Pancreas (tissue), 10 donors: ENCODE results near the gene CCDC40. TPM values are rescaled to one million over a fixed set of nuclear protein-coding genes. Genes with fewer than 3 reads are reported as not detected.
"Not testable (repeated sequence)": the region's sequence is repeated elsewhere in the genome, so short reads cannot be mapped to it uniquely, and the experiment has no call there.

Source experiments
- ATAC-seq, 4 donors: fragments of 200-7000 bp; cut with Tn5 transposase; one replicate each; pipeline versions ENCODE4 v1.8.0 to v1.9.1; 2020; ENCODE audit warnings: mild to moderate bottlenecking in 4 of 4, moderate library complexity in 4 of 4
- DNase-seq, 6 donors: peaks; one replicate each; pipeline ENCODE4 v3.0.0-alpha.2; 2020
- FAIRE-seq: peaks from 2 replicates; lab custom pipeline; 2012; peaks lifted over from hg19 to GRCh38; lab: Jason Lieb, UNC
- H3K27ac ChIP-seq, 4 donors: fragments of 200-600 bp; sonication (generic); 1 replicate in 3 of 4; 2 replicates in 1 of 4; pipeline versions ENCODE4 v1.5.0 to v1.8.0; 2020
- H3K27me3 ChIP-seq, 4 donors: fragments of 200-600 bp; one replicate each; pipeline ENCODE4 v1.8.0; 2021
- H3K36me3 ChIP-seq, 3 donors: fragments of 200-600 bp; sonication (generic) in 1 of 3; one replicate each; pipeline versions ENCODE4 v1.5.0 to v1.8.0; 2020 to 2021
- H3K4me1 ChIP-seq, 3 donors: fragments of 200-600 bp; one replicate each; pipeline ENCODE4 v1.8.0; 2021
- H3K4me3 ChIP-seq, 4 donors: fragments of 200-600 bp; sonication (generic) in 2 of 4; one replicate each; pipeline versions ENCODE4 v1.5.0 to v1.8.0; 2020 to 2021
- H3K9me3 ChIP-seq, 4 donors: fragments of 200-600 bp; one replicate each; pipeline ENCODE4 v1.8.0; 2021
- WGBS, 2 donors: extraction: QIAGEN DNeasy Blood & Tissue Kit; methylation state at CpG; one replicate each; pipeline ENCODE4 v1.1.7; 2013; 5-methylcytosine and 5-hydroxymethylcytosine counted together
- intact Hi-C, 3 donors: fragments of 100-400 bp; cut with DNase I; formaldehyde crosslinking; loops; one replicate each; pipeline versions ENCODE4 v1.11.1 to v1.14.2; 2022
- polyA plus RNA-seq, 2 donors: library from polyadenylated mRNA; stranded (reverse); fragments of 200-250 nt; gene quantifications; one replicate each; pipeline ENCODE4 v1.2.3, GENCODE V29; 2013
- total RNA-seq, 6 donors: library from RNA; stranded (reverse); fragmentation: NEBNext Ultra II Directional in 4 of 6; extraction: Animal tissue kit (Norgen Biotek cat#: 25700) in 4 of 6; gene quantifications; one replicate each; pipeline versions ENCODE4 v1.2.1 to v1.2.4, GENCODE V29; 2021 to 2023
- TF ChIP-seq, protein P1 (sequence below), 4 donors: fragments of 200-600 bp; sonication (generic) in 3 of 4; IDR thresholded peaks; one replicate each; pipeline versions ENCODE4 v1.5.0 to v1.8.0; 2021; ENCODE audit warnings: antibody characterized with exemption in 4 of 4
- donor health status: healthy with polysubstance abuse.
- donor health status: DM: no; HTN: no; CAD: no; lungs with moderate emphysema.
- donor health status: DM: no; HTN: no; CAD: no.
- donor health status: control.
- donor health status: control.
- donor health status: Bipolar disorder and iron deficiency.
- donor health status: DM: yes; HTN: yes; CAD: no.
- donor health status: DM: no; HTN: no; CAD: no.
- donor health status: DM: no; HTN: no; CAD: no.
- donor health status: DM: yes; HTN: yes; CAD: no.

Gene CCDC40
- total and polyA plus RNA-seq, 8 donors: 1.9 to 12.3 (median 3.4) TPM

DNA sequence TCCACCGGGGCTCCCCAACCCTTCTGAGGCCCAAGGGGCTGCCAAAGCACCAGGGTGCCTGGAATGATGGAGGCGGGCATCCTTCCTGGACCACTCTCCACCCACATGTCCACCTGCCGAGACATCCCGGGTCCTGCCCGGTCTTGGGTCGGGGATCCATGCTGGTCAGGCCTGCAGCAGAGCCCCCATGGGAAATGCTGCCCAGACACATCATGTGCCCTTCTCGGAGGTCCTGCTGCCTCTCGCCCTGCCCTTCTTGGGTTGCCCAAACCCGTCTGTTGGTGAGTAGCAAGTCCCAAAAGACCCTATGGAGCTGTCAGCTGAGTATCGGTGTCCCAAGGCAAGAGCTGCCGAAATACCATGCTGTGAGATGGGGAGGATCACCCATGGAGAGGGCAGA lies 50.2 kb downstream of the CCDC40 start:
- no peaks in the 10 kb centered on the region for H3K36me3 ChIP-seq
- TF ChIP-seq, protein P1, sequence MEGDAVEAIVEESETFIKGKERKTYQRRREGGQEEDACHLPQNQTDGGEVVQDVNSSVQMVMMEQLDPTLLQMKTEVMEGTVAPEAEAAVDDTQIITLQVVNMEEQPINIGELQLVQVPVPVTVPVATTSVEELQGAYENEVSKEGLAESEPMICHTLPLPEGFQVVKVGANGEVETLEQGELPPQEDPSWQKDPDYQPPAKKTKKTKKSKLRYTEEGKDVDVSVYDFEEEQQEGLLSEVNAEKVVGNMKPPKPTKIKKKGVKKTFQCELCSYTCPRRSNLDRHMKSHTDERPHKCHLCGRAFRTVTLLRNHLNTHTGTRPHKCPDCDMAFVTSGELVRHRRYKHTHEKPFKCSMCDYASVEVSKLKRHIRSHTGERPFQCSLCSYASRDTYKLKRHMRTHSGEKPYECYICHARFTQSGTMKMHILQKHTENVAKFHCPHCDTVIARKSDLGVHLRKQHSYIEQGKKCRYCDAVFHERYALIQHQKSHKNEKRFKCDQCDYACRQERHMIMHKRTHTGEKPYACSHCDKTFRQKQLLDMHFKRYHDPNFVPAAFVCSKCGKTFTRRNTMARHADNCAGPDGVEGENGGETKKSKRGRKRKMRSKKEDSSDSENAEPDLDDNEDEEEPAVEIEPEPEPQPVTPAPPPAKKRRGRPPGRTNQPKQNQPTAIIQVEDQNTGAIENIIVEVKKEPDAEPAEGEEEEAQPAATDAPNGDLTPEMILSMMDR (IDR thresholded peaks at IDR 0.05): no peak
- peaks cover 0 to 3% (median 0%) of the 10 kb centered on the region in 3 donors for H3K4me1 ChIP-seq
- no peaks in the 10 kb centered on the region for H3K9me3 ChIP-seq
- no peaks in the 10 kb centered on the region for H3K27me3 ChIP-seq
- H3K27ac ChIP-seq: no peak overlapping the region
- intact Hi-C loops: no loop called here
- no peak overlapping the region for H3K4me3 ChIP-seq
- ATAC-seq: no peak
- FAIRE-seq: no peak
- 78 to 84% methylated on average over 11 of the region's 11 CpGs for WGBS, 2 donors
- DNase-seq: peak in 1 of 6 donors; percentile 45

DNA sequence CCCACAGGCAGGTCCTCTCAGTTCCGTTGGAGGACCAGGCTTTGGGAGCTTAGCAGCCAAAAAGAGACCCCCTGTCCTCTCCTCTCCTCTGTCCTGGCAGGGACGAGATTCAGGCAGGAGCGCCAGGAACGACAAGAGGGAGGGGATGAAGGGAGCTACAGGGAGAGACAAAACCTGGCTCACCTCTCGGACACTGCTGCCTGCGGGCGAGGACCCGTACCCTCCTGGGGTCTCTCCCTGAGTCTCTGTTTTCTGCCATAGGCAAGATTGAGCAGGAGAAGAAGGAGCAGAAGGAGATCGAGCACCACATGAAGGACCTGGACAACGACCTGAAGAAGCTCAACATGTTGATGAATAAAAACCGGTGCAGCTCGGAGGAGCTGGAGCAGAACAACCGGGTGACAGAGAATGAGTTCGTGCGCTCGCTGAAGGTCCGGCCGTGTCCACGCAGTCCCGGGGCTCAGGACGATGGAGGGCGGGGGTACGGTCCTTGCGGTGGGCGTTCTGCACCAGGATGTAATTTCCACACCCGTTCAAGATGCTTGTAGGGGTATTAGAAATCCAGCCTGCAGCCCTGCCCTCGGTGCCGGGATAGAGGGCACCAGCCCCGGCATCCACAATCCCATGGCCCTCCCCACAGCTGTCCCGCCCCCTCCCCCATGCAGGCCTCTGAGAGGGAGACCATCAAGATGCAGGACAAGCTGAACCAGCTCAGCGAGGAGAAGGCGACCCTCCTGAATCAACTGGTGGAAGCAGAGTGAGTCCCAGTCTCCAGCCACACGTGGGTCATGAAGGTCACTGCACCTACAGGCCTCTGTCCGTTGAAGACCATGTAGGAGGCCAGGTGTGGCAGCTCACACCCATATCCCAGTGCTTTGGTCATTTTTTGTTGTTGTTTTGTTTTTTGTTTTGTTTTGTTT lies 51.2 kb downstream of the CCDC40 start:
- H3K36me3 ChIP-seq: no peaks in the 10 kb centered on the region
- H3K27me3 ChIP-seq: no peaks in the 10 kb centered on the region
- no peak for ATAC-seq
- DNase-seq: peak in 1 of 6 donors; percentile 31
- no peaks in the 10 kb centered on the region for H3K9me3 ChIP-seq
- no peak for FAIRE-seq
- intact Hi-C loops: no loop called here
- 75 to 79% methylated on average over 34 of the region's 34 CpGs for whole genome bisulfite sequencing, 2 donors
- TF ChIP-seq, protein P1 (IDR thresholded peaks at IDR 0.05): no peak
- peaks cover 0 to under 1% (median 0%) of the 10 kb centered on the region in 3 donors for H3K4me1 ChIP-seq
- no peak overlapping the region for H3K27ac ChIP-seq
- no peak overlapping the region for H3K4me3 ChIP-seq

DNA sequence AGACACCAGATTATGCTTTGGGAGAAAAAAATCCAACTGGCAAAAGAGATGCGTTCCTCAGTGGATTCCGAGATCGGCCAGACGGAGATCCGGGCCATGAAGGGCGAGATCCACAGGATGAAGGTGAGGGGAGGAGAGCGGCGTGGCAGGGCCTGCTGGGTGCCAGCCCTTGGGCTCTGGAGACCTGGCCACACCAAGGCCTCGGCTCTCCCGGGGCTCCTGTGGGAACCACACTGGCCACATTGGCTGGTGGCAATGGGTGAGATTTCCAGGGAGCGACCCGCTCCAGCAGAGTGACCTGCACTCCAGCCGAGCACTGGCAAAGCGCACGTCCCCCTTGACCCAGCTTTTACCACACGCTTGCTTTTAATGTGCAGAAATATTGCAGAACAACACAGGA lies 53.3 kb downstream of the CCDC40 start:
- H3K4me1 ChIP-seq: no peaks in the 10 kb centered on the region
- H3K36me3 ChIP-seq: no peaks in the 10 kb centered on the region
- TF ChIP-seq, protein P1 (IDR thresholded peaks at IDR 0.05): no peak
- no peaks in the 10 kb centered on the region for H3K9me3 ChIP-seq
- no peak overlapping the region for H3K4me3 ChIP-seq
- DNase-seq (peak in 1 of 6 donors; percentile 31), ATAC-seq (no peak), FAIRE-seq (no peak)
- intact Hi-C loops: loop anchor here in 1 of 3 donors (10.0 kb wide), 1 partner anchor 155 kb away; no protein-coding TSS in a partner anchor
- no peak overlapping the region for H3K27ac ChIP-seq
- WGBS, 2 donors: 90 to 94% methylated on average over 16 of the region's 16 CpGs
- no peaks in the 10 kb centered on the region for H3K27me3 ChIP-seq

DNA sequence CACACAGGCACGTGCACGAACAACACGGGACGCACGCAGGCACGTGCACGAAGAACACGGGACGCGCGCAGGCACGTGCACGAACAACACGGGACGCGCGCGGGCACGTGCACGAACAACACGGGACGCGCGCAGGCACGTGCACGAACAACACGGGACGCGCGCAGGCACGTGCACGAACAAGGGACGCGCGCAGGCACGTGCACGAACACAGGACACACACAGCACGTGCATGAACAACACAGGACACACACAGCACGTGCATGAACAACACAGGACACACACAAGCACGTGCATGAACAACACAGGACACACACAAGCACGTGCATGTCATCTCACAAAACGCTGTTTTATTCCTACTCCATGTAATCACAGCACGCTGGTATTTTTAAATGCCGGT lies 53.7 kb downstream of the CCDC40 start:
- not testable (repeated sequence) for H3K4me3 ChIP-seq, ATAC-seq, DNase-seq, H3K4me1 ChIP-seq, H3K27ac ChIP-seq, FAIRE-seq, H3K27me3 ChIP-seq, H3K36me3 ChIP-seq, H3K9me3 ChIP-seq
- intact Hi-C loops: loop anchor here in 1 of 3 donors (10.0 kb wide), 1 partner anchor 155 kb away; no protein-coding TSS in a partner anchor
- WGBS, 2 donors: 90% methylated on average over 33 to 44 of the region's 44 CpGs

DNA sequence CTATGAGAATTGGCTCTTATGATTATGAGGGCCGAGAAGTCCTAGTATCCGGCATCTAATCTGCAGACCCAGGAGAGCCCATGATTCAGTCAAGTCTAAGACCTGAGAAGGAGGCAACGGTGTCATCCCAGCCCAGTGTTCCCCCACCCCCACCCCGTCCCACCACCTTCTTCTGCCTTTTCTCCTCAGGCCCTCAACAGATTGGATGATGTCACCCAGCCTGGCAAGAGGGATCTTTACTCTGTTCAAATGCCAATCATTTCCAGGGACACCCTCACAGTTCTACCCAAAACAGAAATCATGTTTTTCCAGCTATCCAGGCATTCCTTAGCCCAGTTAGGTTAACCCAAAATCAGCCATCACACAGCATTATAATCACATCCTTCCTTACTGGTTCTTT lies 54.9 kb downstream of the CCDC40 start:
- H3K4me3 ChIP-seq: no peak overlapping the region
- no peaks in the 10 kb centered on the region for H3K27me3 ChIP-seq
- TF ChIP-seq, protein P1 (IDR thresholded peaks at IDR 0.05): no peak
- intact Hi-C loops: loop anchor here in 1 of 3 donors (10.0 kb wide), 1 partner anchor 153 kb away; no protein-coding TSS in a partner anchor
- H3K36me3 ChIP-seq: no peaks in the 10 kb centered on the region
- FAIRE-seq: no peak
- H3K27ac ChIP-seq: no peak overlapping the region
- H3K9me3 ChIP-seq: no peaks in the 10 kb centered on the region
- WGBS, 2 donors: 87 to 88% methylated on average over 4 of the region's 4 CpGs
- no peaks in the 10 kb centered on the region for H3K4me1 ChIP-seq
- no peak for DNase-seq
- ATAC-seq: no peak
